Measurements from ENCODE around the gene MBOAT7.
"Not testable (repeated sequence)": the region's sequence is repeated elsewhere in the genome, so short reads cannot be mapped to it uniquely, and the experiment has no call there.

MBOAT7 gene

DNA sequence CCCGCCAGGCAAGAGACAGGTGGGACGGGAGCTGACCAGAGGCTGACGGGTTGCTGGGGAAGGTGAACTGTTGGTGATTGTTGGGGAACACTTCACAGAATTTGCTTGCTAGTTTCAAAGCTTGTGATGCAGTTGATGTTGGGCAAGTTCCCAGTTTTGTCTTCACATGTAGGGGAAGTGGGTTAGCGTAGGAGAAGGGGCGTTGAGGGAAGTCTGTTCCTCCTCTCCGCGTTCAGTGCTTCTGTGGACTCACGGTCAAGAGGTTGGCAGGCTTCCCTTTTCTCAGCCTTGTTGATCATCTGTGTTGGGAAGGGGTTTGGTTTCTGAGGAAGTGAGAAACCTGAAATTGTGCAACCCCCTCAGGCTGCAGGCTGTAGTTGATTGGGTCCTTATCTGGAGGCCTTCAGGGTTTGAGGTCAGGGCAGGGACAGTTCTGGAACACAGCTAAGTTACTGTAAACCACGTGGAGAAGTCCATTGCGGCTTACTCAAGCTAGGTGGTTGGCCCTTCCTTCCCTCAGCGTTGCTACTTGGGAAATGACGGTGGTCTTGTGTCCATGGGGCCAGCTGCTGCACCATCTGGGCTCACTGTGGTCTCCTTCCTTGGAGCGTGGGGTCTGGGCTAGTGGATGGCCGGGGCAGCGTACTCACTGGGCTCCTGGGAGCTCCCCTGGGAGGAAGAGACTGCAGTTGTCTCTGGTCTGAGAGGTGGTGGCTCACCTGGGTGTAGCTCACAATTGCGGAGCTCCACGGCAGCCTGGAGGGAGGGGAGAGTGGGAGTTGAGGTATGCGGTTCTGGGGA lies 18.8 kb upstream of the MBOAT7 start:
- Histone ChIP-seq H3K36me3 (ENCODE audit: insufficient read depth, low read length) (peaks cover 52% of the 10 kb centered on the region), H3K4me1 (ENCODE audit: insufficient read depth, low read length) (peaks cover 3% of the 10 kb centered on the region), H3K9me3 (ENCODE audit: insufficient read depth, low read depth, low read length) (no peaks in the 10 kb centered on the region), H3K9ac (ENCODE audit: low read depth, low read length) (peak overlapping the region; percentile 18; the same call in 1 of the 2 replicates), H3K4me3 (ENCODE audit: low read length) (no peak overlapping the region), H3K27ac (ENCODE audit: low read depth, low read length) (peak overlapping the region; percentile 70), H3K27me3 (ENCODE audit: insufficient read depth, low read length) (no peaks in the 10 kb centered on the region)
- WGBS = 84% methylated on average over 18 of the region's 18 CpGs

DNA sequence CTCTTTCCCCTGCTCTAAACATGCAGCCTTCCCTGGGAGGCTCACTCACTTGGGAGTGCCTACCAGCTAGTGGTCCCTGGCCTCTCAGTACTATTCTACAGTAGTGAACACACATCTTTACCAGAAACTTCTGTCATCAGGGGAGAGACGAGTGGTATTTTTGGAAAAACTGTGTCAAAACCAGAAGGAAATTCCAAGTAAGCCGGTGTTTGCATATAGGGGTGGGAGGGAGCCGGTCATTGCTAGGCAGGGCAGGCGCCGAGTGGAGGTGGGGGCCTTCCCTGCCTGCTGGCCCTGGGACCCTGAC lies 18.2 kb upstream of the MBOAT7 start:
- no peaks in the 10 kb centered on the region for H3K9me3 ChIP-seq (ENCODE audit: insufficient read depth, low read depth, low read length)
- H3K4me3 ChIP-seq (ENCODE audit: low read length) = no peak overlapping the region
- 94% methylated on average over 5 of the region's 5 CpGs for WGBS
- peak overlapping the region; percentile 70; the same call in 1 of the 2 replicates for H3K27ac ChIP-seq (ENCODE audit: low read depth, low read length)
- peaks cover 57% of the 10 kb centered on the region for H3K36me3 ChIP-seq (ENCODE audit: insufficient read depth, low read length)
- no peaks in the 10 kb centered on the region for H3K27me3 ChIP-seq (ENCODE audit: insufficient read depth, low read length)
- peaks cover 8% of the 10 kb centered on the region for H3K4me1 ChIP-seq (ENCODE audit: insufficient read depth, low read length)
- H3K9ac ChIP-seq (ENCODE audit: low read depth, low read length) = 0 out of 2 replicates have a peak overlapping the region, but pooled peaks have one; percentile 36

DNA sequence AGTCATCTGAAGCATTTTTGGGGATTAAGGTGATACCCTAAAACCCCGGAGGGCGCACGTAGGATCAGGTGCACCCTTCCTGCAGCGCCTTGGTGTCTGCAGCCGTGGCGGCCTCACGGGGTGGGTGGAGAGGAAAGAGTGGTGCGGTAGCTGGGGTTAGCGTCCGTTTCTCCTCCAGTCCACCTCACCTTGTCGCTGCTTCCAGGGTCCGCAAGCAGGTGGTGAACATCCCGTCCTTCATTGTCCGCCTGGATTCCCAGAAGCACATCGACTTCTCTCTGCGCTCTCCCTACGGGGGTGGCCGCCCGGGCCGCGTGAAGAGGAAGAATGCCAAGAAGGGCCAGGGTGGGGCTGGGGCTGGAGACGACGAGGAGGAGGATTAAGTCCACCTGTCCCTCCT lies 17.8 kb upstream of the MBOAT7 start:
- not testable (repeated sequence) for H3K27me3 ChIP-seq (ENCODE audit: insufficient read depth, low read length); H3K4me3 ChIP-seq (ENCODE audit: low read length); H3K9ac ChIP-seq (ENCODE audit: low read depth, low read length); H3K9me3 ChIP-seq (ENCODE audit: insufficient read depth, low read depth, low read length); H3K27ac ChIP-seq (ENCODE audit: low read depth, low read length)
- peaks cover 62% of the 10 kb centered on the region for H3K36me3 ChIP-seq (ENCODE audit: insufficient read depth, low read length)
- WGBS = 95% methylated on average over 23 of the region's 23 CpGs
- H3K4me1 ChIP-seq (ENCODE audit: insufficient read depth, low read length) = peaks cover 12% of the 10 kb centered on the region

DNA sequence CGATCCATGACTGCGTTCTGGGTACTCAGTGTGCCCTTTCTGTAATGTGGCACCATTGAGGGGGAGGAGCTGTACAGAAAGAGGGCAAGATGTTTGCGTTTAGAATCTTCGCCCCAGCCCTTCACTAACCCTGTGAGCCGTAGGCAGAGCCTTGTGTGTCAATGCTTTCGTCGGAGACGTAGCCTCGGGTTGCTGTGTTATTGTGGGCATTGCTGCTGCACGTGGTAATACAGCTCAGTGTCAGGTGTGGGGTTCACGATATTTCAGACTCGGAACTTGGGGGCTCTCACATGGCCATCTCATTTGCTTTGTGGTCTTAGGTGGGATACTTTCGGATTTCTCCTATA lies 17.4 kb upstream of the MBOAT7 start:
- H3K27me3 ChIP-seq (ENCODE audit: insufficient read depth, low read length) = no peaks in the 10 kb centered on the region
- WGBS = 94% methylated on average over 13 of the region's 13 CpGs
- no peak overlapping the region for H3K4me3 ChIP-seq (ENCODE audit: low read length)
- peaks cover 66% of the 10 kb centered on the region for H3K36me3 ChIP-seq (ENCODE audit: insufficient read depth, low read length)
- 0 out of 2 replicates have a peak overlapping the region, but pooled peaks have one; percentile 2 for H3K9ac ChIP-seq (ENCODE audit: low read depth, low read length)
- peak overlapping the region; percentile 6; the same call in 1 of the 2 replicates for H3K27ac ChIP-seq (ENCODE audit: low read depth, low read length)
- H3K9me3 ChIP-seq (ENCODE audit: insufficient read depth, low read depth, low read length) = no peaks in the 10 kb centered on the region
- H3K4me1 ChIP-seq (ENCODE audit: insufficient read depth, low read length) = peaks cover 16% of the 10 kb centered on the region

DNA sequence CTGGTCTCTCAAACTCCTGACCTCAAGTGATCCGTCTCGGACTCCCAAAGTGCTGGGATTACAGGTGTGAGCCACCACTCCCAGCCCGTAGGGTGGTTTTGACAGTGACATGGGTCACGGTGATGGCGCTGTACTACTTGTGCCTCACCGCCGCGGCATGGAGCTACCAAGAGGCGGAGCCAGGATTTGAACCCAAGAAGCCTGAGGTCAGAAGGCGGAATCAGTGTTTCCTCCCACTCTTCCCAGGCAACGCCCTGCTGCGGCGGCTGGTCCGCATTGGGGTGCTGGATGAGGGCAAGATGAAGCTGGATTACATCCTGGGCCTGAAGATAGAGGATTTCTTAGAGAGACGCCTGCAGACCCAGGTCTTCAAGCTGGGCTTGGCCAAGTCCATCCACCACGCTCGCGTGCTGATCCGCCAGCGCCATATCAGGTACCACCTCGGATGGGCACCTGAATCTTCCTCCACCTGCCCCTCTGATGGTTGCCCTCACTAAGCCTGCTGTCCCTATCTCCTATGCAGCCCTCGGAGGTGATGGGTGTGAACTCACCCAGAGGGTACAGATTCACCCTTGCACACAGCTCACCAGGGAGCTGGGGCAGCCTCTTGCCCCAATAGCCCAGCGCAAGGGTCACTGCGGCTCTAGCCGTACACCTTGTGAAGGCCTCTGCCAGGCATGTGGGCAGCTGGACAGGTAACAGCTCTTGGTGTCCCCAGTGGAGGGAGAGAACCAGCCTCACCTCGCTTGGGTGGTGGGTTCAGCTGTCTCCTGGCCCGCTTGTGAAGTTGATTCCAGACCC lies 16.9 kb upstream of the MBOAT7 start:
- 96% methylated on average over 27 of the region's 27 CpGs for WGBS
- H3K9me3 ChIP-seq (ENCODE audit: insufficient read depth, low read depth, low read length) = no peaks in the 10 kb centered on the region
- H3K36me3 ChIP-seq (ENCODE audit: insufficient read depth, low read length) = peaks cover 71% of the 10 kb centered on the region
- H3K27me3 ChIP-seq (ENCODE audit: insufficient read depth, low read length) = no peaks in the 10 kb centered on the region
- H3K4me3 ChIP-seq (ENCODE audit: low read length) = no peak overlapping the region
- H3K27ac ChIP-seq (ENCODE audit: low read depth, low read length) = peak overlapping the region; percentile 14; the same call in 1 of the 2 replicates
- H3K4me1 ChIP-seq (ENCODE audit: insufficient read depth, low read length) = peaks cover 20% of the 10 kb centered on the region
- H3K9ac ChIP-seq (ENCODE audit: low read depth, low read length) = 0 out of 2 replicates have a peak overlapping the region, but pooled peaks have one; percentile 2

DNA sequence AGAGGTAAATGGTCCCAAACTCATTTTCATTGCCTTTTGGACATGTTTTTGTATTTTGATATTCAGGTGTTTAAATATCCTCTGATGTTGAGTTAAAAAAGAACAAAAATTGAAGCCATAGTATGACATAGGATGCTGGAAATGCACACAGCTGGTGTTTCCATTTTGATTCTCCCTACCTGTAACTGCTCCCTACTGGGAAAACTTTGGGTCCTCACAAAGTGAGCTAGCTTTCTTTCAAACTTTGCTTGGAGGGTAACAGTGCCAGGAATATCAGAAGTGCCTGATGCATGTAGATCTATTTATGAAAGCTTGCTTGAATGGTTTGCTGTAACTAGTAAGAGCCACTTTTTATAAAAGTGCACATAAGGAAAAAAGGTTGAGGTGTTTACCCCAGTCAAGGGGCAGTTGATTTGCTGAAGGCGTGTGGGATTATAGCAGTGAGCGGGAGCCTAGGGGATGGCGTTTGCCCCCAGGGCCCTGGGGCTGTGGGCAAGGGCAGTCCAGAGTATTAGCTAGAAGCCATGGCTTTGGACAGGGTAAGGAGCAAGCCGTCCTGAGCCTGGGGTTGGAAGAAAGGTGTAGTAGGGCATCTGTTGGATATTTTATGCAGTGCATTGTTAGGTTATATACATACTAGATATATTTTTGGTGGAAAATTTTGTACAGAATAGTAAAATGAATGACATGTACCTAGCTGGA lies 15.5 kb upstream of the MBOAT7 start:
- H3K9ac ChIP-seq (ENCODE audit: low read depth, low read length) = peak overlapping the region; percentile 97
- H3K4me3 ChIP-seq (ENCODE audit: low read length) = peak overlapping the region; percentile 75; the same call in 1 of the 2 replicates
- peak overlapping the region; percentile 45 for H3K27ac ChIP-seq (ENCODE audit: low read depth, low read length)
- H3K9me3 ChIP-seq (ENCODE audit: insufficient read depth, low read depth, low read length) = no peaks in the 10 kb centered on the region
- peaks cover 74% of the 10 kb centered on the region for H3K36me3 ChIP-seq (ENCODE audit: insufficient read depth, low read length)
- WGBS = 93% methylated on average over 4 of the region's 4 CpGs
- H3K4me1 ChIP-seq (ENCODE audit: insufficient read depth, low read length) = peaks cover 20% of the 10 kb centered on the region
- no peaks in the 10 kb centered on the region for H3K27me3 ChIP-seq (ENCODE audit: insufficient read depth, low read length)

DNA sequence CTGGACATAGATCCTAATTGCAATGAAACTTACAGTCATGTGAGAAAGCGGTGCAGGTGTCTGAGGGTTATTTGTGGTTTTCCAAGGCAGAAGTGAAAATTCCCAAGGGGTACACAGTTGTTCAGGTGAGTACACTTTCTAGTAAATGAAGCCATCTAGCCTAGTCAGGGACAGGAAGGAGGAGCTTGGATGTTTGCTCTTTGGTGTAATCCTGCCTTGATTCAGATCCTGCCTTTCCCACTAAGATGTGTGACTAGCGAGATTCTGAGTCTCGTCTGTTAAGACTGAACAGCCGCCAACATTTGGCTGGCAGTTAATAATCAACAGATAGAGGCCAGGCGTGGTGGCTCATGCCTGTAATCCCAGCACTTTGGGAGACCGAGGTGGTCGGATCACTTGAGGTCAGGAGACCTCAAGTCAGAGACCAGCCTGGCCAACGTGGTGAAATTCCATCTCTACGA lies 13.8 kb upstream of the MBOAT7 start:
- 91% methylated on average over 9 of the region's 9 CpGs for WGBS
- peaks cover 20% of the 10 kb centered on the region for H3K4me1 ChIP-seq (ENCODE audit: insufficient read depth, low read length)
- H3K27me3 ChIP-seq (ENCODE audit: insufficient read depth, low read length) = no peaks in the 10 kb centered on the region
- peak overlapping the region; percentile 97 for H3K9ac ChIP-seq (ENCODE audit: low read depth, low read length)
- H3K9me3 ChIP-seq (ENCODE audit: insufficient read depth, low read depth, low read length) = no peaks in the 10 kb centered on the region
- H3K4me3 ChIP-seq (ENCODE audit: low read length) = peak overlapping the region; percentile 75
- peak overlapping the region; percentile 65 for H3K27ac ChIP-seq (ENCODE audit: low read depth, low read length)
- H3K36me3 ChIP-seq (ENCODE audit: insufficient read depth, low read length) = peaks cover 72% of the 10 kb centered on the region

DNA sequence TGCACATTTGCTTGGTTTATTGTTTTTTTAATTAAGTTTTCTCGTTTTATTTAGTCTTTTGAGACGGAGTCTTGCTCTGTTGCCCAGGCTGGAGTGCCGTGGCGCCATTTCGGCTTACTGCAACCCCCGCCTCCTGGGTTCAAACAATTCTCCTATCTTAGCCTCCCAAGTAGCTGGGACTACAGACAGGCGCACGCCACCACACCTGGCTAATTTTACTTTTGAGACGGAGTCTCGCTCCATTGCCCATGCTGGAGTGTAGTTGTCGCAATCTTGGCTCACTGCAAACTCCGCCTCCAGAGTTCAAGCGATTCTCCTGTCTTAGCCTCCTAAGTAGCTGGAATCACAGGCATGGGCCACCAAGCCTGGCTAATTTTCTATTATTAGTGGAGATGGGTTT lies 12.6 kb upstream of the MBOAT7 start:
- peak overlapping the region; percentile 75 for H3K4me3 ChIP-seq (ENCODE audit: low read length)
- H3K36me3 ChIP-seq (ENCODE audit: insufficient read depth, low read length) = peaks cover 63% of the 10 kb centered on the region
- H3K27me3 ChIP-seq (ENCODE audit: insufficient read depth, low read length) = no peaks in the 10 kb centered on the region
- H3K9me3 ChIP-seq (ENCODE audit: insufficient read depth, low read depth, low read length) = no peaks in the 10 kb centered on the region
- peaks cover 20% of the 10 kb centered on the region for H3K4me1 ChIP-seq (ENCODE audit: insufficient read depth, low read length)
- H3K27ac ChIP-seq (ENCODE audit: low read depth, low read length) = peak overlapping the region; percentile 65
- 85% methylated on average over 13 of the region's 13 CpGs for WGBS
- peak overlapping the region; percentile 97 for H3K9ac ChIP-seq (ENCODE audit: low read depth, low read length)

DNA sequence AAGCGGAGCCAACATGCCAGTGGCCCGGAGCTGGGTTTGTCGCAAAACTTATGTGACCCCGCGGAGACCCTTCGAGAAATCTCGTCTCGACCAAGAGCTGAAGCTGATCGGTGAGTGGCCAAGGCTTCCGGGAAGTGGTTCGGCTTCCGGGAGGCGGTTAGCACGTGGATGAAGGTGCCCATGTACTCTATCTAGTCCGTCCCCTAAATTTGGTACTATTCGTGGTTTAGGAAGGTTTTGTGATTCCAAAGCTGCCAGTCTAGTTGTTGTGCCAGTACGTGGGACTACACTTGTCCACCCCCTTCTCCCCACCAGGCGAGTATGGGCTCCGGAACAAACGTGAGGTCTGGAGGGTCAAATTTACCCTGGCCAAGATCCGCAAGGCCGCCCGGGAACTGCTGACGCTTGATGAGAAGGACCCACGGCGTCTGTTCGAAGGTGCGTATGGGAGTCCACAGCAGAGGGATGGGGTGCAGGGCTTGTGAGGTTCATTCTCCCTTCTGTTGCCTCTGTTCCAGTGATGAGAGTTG lies 11.9 kb upstream of the MBOAT7 start:
- Histone ChIP-seq H3K27me3 (ENCODE audit: insufficient read depth, low read length) (no peaks in the 10 kb centered on the region), H3K9ac (ENCODE audit: low read depth, low read length) (peak overlapping the region; percentile 97), H3K9me3 (ENCODE audit: insufficient read depth, low read depth, low read length) (no peaks in the 10 kb centered on the region), H3K4me3 (ENCODE audit: low read length) (peak overlapping the region; percentile 75), H3K4me1 (ENCODE audit: insufficient read depth, low read length) (peaks cover 20% of the 10 kb centered on the region), H3K27ac (ENCODE audit: low read depth, low read length) (peak overlapping the region; percentile 93), H3K36me3 (ENCODE audit: insufficient read depth, low read length) (peaks cover 59% of the 10 kb centered on the region)
- WGBS = 5% methylated on average over 27 of the region's 28 CpGs

DNA sequence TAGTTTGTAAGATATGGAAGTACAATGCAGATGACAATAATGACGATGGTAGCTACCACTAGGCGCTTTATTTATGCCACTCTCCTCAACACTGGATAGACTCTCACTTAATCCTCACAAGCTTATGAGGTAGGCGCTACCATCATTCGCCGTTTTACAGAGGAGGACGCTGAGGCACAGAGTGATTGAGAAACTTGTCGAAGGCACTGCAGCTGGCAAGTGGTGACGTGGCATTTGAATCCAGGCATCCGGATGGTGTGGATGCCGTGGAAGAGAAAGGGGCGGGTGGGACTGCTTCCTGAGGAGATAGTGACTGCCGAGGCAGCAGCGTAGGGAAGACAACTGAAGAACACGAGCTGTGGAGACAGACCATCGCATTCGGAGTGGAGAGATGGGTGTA lies 10.0 kb upstream of the MBOAT7 start:
- H3K27me3 ChIP-seq (ENCODE audit: insufficient read depth, low read length) = no peaks in the 10 kb centered on the region
- no peak overlapping the region for H3K27ac ChIP-seq (ENCODE audit: low read depth, low read length)
- no peaks in the 10 kb centered on the region for H3K9me3 ChIP-seq (ENCODE audit: insufficient read depth, low read depth, low read length)
- peaks cover 49% of the 10 kb centered on the region for H3K36me3 ChIP-seq (ENCODE audit: insufficient read depth, low read length)
- peaks cover 20% of the 10 kb centered on the region for H3K4me1 ChIP-seq (ENCODE audit: insufficient read depth, low read length)
- H3K9ac ChIP-seq (ENCODE audit: low read depth, low read length) = no peak overlapping the region
- WGBS = 93% methylated on average over 16 of the region's 16 CpGs
- H3K4me3 ChIP-seq (ENCODE audit: low read length) = no peak overlapping the region

Data from HUES64 (cell line).